ENCODE results near the gene CHRDL2.

CHRDL2 gene

DNA sequence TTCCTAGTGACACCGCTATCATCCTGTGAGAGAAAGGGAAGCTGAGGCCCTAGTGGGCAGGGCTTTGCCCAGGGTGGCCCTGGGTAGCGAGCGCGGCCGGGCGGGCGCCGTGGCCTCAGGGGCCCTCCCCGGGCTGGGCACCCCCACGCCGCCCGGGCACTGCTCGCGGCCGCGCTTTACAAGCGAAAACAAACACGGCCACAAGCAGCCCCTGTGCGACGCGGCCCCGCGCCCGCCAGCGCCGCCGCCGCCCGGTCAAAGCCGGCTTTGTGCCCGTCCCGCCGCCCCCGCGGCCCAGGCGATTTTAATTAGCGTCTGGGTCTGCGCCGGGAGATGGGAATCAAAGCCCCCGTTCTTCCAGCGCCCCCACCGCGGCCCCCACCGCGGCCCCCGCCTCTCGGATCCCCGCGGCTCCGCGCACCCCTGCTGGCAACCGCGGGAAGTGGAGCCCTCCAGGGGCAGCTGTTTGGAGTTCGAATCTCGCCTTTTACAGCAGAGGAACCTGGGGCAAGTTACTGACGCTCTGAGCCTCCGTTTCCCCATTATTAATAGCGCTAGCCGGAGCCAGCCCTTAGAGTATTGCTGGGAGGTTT lies 47.9 kb downstream of the CHRDL2 start:
- DNase-seq: no peak

DNA sequence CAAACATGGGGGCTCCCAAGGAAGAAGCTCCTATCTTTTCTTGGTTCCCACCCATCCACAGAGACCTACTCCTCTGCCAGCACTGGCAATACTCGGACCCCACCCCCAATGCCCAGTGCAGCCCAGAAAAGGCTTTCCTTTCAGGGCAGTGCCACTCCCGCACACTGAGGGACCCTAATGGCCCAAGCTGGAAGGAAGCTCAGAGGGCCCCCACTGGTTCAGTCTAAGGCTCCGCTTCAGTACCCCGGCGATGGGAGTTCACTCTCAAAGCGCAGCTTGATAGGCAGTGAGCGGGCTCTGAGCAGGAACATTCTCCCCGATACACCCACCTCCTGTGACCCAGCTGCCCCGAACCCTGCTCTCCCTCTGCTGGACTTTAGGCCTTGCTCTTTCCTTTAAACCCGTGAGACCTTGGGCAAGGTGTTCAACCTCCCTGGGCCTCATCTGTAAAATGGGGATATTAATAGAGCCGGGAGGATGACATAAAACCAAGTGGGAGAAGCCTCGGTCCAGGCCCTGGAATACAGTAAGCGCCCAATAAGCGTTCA lies 48.4 kb downstream of the CHRDL2 start:
- DNase-seq: no peak

DNA sequence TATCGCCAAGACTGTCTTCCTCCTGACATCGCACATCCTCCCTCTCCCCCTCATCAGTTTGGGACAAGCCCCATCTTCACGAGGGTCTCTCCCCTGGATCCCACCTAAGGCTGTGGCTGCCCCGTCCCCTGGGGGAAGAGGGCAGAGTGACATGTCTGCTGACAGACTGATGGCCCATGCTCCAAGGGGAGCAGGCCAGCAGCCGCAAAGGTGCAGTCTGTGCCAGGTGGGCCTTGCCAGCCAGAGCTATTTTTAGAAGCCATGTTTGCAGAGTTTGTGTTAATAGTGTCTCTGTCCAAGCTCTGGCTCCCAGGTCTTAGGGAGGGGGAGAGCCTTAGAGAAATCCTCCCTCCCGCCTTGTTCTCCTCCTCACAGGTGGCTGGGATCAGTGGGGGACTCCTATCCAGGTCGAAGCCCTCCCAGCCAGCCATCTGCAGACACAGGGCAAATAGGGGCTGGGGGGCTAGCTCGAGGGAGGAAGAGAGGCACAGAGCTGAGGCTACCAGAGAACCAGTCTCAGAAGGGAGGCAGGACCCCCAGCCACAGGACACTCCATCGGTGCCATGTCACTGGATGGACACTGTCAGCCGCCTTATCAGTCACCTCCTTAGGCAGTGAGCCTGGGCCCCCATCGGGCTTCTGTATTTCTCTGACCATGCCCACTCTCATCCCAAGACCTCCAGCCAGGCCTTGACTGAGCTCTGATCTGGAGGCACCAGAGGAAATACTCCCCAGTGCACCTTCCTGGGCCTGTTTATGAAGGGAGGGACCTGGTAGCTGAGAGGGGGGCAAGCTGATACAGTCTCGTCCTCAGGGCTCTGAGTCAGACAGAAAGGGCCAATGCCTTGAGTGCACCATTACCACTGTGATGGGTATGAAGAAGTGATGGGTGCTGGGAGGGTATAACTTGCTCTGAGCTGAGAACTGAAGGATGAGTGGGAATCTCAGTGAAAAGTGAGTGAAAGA lies 49.3 kb downstream of the CHRDL2 start:
- no peak for DNase-seq

DNA sequence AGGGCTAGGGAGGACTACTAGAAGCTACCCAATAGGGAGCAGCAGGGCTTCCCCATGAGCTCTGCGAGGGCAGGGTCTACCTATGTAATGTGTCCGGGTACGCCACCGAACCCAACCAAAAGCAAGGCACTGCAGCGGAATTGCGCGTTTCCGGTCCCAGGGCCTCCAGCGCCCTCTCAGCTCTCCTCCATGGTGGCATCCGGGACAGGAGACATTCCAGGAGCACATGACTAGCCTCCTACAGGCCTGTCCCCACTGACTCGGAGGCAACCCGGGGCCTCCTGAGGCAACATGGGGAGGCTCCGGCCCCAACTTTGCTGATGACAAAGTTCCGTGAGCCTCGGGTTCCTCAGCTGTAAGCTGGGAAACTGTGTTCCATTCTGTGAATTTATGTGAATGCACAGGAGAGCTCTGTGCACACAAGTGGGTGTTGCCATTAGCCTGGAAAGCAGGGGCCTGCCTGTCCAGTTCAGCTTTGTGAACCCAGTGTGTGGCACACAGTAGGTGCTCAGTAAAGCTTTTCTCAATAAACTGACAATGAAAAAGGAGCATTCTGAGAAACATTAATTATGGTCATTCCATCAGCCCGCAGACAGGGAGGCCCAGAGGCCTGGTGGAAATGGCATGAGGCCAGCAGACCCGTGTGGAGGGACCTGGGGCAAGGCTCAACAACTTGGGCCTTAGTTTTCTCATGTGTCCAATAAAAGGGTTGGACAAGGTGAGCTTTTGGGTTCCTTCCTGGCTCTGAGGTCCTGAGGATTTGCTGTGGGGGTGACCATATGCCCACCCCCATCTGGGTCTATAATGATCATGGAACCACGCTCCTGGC lies 50.3 kb downstream of the CHRDL2 start:
- no peak for DNase-seq

DNA sequence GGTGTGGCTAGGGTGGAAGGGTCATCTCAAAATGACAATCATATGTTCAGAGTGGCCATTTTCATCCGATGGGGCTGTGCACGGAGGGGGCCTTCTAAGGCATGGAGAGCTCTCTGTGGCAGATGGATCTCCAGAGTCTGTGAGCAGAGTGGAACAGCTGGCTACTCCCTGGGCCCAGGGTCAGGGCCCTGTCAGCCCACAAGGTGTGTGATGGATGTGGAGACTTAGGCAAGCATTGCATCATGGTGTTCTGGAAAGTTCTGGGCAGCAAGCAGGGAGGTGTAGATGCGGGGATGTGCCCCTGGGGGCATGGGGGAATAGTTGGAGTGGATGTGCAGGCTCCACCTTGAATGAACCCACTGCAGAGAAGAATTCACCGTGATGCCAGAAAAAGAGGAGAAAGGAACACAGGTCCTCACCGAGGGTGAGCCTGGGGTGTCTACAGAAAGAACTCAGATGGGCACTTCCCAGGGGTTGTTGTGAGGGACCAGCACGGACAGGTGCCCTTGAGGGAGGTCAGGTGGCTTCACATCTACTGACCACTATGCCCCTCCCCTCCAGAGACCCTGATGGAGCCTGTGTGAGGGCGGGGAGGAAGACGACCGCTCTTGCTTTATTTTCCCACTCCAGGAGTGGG lies 51.1 kb downstream of the CHRDL2 start:
- no peak for DNase-seq

DNA sequence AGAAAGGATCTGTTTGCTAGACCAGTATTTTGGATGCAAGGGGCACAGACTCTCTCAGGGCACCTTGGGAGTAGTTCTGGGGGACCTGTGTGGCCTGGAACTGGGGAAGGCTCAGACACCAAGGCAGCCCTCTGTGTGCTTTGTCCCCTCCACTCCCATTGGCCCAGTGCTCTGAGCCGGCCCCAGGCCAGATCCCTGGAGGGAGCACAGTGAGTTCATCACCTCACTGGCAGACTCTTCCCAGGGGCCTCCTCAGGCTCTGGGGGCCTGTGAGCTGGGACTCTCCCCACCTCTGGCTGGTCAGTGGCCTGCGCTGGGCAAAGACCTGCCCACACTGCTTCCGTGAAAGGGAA lies 51.7 kb downstream of the CHRDL2 start:
- DNase-seq: no peak

DNA sequence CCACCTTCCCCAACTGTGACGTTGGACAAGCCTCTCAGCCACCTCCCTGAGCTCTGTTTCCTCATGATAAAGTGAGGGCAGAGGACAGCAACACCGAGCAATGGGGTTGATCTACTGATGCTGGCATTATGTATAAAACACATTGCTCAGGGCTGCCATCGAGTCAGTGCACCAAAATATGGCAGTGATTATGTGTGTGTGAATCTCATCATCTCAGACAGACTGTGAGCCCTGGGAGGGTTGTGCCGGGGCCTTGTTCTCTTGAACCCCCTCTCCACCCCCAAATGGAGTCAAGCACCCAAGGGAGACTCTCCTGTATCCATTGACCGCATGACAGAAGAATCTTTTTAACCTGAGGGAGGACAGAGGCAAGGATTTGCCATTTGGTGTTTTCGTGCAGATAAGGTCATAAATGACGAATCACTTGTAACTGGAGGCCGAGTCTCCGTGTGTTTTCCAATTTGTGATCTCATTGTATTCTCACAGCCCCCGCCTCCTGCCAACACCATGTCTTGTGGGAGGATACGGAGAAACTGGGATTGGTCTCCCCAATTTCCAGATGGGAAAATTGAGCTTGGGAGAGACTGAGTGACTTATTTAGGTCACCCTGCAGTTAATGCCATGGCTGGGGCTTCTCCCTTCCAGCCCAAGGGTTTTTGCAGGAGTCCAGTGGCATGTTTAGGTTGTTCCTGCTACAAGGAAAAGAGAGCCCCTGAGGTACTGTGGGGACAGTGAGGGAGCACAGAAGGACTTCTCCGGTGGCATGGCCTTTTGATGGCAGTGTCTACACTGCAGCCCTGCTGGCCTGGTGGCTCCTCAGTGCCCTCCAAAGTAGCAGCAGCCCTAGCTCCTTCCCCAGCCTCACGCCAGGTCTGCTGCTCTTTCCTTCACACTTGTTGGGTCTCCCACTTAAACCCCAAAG lies 52.4 kb downstream of the CHRDL2 start:
- no peak for DNase-seq

DNA sequence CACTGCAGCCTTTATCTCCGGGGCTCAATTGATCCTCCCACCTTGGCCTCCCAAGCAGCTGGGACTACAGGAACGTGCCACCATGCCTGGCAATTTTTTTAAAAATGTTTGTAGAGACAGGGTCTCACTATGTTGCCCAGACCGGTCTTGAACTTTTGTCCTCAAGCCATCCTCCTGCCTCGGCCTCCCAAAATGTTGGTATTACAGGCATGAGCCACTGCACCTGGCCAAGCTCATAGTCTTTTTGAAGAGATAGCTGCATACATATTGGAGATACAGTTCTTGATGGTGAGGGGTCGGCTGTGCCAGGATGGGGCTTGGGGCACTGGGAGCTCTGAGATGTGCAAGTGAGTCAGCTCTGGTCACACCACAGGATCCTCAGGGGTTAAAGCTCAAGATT lies 53.2 kb downstream of the CHRDL2 start:
- DNase-seq: no peak

DNA sequence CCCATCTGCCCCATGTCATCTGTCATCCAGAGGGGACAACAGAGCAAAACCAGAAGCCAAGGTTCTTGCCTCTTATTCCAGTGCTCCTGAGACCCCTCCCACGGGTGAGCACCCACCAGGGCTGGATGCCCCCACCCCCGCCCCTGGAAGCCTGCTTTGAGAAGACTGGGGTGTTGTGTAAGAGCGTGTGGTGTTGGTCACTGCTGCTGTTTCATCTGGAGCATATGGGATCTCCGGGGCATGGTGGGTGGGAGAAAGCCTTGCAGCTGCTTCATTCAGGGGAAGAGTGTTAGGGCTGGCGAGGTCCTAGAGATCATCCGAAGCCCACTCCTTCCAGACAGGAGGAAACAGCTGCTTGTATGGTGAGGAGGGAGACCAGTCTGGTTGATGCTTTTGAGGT lies 54.1 kb downstream of the CHRDL2 start:
- DNase-seq: no peak

DNA sequence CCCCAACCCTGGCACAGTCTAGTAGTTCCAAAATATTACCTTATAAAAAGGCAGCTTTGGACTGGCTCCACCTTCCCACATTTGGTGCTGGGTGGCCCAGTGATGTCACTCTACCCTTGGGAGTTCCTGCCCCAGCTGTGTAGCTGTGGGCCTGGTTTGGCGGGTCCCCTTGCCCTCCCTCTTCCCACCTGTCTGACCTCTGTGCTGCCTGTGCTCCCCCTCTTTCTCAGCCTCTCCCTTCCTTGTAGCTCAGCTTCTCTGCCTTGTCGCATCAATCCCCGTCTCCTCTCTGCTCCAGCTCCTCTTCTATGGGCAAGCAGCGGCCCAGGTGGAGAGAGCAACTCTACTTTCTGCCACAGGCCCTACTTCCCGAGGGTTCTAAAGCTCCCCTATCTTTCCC lies 54.6 kb downstream of the CHRDL2 start:
- DNase-seq: no peak

DNA sequence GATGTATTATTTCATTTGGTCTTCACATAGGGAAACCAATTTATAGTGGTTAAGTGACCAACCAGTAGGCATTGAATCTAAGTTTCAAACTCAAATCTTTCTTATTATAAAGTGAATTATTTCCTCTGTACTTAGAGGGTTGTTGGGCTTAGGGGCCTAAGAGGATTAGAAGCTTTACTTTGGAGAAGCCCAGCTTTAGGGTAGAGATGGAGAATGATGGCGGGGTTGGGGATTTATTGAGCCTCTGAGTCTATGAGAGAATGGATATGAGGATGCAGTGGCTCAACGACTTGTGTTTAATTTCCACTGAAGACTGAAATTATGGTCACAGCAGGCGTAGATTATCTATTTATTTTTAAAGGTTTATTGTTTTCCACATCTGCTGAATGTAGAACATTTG lies 55.5 kb downstream of the CHRDL2 start:
- no peak for DNase-seq

DNA sequence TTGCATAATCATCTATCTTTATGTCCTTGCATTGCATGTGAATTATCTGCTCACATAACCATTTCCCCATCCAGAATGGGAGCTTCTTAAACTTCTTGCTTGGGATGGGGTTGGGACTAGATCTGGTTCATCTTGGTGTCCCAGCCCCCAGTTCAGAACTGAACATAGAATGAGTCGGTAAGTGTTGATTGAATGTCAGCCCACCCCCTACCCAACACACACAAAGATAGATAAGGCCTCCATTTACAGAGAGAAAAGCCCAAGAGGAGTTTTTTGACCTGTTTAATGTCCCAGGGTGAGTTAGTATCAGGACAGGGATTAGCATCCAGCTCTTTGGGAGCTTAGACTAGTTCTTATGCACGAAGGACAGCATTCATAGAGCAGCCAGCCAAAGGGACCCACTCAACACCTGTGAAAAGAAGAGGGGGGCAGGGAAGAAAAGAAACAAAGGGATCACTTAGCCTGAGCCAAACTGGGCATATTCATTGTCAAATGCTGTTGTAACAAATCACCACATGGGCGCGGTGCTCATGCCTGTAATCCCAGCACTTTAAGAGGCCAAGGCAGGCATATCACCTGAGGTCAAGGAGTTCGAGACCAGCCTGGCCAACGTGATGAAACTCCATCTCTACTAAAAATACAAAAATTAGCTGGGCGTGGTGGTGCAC lies 57.4 kb downstream of the CHRDL2 start:
- no peak for DNase-seq

DNA sequence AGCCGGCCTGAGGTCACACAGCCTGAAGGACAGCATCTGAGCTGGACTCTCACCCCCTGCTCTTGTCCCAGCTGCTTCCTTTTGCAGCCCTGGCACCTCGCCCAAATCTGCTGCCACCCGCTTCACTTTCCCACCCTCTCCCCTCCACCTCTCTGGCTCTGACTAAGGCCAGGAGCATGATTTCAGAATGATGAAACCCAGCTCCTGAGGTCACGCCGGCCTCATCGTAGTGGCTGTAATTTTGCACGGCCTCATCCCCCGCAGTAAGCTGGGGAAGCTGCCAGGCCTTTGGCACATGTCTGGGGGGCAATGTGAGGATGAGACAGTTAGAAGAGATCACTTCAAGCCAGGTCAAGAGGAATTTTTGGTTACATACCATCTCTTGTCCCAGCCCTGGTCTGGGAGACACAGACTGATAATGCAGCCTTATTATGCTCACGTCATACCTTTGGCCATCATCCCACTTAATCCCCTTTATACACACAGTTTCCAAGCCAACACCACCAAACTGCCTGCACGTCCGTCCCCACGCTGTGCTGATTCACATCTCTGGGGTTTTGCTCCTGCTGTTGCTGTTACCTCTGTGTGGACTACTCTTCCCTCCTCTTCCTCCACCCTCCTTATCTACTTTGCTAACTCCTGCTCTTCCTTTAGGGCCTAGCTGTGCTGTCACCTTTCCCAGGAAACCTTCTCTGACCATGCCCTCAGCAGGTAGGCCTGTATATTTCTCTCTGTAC lies 58.1 kb downstream of the CHRDL2 start:
- DNase-seq: no peak

DNA sequence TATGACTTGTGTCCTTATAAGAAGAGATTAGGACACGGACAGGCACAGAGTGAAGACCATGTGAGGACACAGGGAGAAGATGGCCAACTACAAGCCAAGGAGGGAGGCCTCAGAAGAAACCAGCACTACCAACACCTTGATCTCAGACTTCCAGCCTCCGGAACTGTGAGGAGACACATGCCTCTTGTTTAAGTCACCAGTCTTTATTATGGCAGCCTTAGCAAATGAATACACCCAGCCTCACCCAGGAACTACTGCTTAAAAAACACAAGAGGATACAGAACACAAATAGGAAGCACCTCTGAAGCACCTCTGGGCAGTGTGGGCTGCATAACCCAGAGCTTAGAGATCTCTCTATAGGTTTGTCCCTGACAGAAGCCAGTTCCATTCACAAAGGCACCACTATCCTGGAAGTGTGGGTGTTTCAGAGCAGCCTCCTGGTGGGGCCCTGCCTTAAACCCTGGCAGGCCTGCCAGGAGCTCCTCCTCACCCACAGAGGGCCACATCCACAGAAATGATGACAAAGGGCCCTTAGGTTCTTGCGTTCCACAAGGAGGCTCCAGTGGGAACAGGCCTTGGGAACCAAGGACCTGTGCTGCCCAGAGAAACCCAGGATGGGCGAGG lies 58.8 kb downstream of the CHRDL2 start:
- DNase-seq: no peak

DNA sequence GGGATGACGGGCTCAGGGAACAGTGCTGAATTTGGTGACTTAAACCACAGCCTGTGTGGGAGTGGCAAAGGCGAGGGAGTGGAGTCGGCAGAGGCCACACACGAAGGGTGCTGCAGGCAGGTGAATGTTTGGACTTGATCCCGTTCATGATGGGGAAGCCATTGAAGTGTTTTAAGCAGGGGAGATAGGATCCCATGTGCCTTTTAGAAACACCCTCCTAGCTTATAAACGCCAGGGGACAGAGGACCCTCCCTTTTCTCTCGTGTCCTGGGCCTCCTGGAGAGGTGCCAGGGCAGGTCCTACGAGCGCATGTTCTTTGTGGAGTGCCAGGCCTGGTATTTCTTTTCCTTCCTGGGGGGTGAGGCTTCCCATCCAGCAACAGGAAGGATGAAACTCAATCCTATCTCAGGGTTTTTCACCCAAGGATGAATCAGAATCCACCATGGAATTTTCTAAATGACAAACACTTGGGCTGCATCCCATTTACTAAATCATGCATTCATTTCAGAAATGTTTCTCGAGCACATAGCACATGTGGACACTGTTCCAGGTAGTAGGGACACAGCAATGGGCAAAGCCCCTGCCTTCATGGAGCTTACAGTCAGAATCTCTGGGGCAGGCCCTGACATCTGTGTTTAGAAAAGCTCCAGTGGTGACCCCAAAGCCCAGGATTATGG lies 59.6 kb downstream of the CHRDL2 start:
- DNase-seq: no peak

DNA sequence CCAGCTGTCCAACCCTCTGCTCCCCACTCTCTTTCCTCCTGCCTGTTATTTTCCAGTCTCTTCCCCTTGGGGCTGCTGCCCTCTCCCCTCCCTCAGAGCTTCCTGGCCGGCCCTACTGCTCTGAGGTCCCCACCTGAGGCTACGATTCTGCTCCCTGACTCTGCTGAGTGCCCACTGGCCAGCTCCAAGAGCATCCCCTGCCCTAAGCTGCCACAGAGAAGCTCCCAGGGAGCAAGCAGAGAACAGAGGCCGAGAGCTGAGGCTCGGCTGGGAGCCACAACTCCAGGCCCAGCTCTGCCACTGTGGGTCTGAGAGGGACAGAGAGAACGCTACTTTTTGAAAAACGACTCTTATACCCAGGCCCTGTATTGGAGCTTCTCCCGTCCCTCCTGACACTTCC lies 61.1 kb downstream of the CHRDL2 start:
- no peak for DNase-seq

DNA sequence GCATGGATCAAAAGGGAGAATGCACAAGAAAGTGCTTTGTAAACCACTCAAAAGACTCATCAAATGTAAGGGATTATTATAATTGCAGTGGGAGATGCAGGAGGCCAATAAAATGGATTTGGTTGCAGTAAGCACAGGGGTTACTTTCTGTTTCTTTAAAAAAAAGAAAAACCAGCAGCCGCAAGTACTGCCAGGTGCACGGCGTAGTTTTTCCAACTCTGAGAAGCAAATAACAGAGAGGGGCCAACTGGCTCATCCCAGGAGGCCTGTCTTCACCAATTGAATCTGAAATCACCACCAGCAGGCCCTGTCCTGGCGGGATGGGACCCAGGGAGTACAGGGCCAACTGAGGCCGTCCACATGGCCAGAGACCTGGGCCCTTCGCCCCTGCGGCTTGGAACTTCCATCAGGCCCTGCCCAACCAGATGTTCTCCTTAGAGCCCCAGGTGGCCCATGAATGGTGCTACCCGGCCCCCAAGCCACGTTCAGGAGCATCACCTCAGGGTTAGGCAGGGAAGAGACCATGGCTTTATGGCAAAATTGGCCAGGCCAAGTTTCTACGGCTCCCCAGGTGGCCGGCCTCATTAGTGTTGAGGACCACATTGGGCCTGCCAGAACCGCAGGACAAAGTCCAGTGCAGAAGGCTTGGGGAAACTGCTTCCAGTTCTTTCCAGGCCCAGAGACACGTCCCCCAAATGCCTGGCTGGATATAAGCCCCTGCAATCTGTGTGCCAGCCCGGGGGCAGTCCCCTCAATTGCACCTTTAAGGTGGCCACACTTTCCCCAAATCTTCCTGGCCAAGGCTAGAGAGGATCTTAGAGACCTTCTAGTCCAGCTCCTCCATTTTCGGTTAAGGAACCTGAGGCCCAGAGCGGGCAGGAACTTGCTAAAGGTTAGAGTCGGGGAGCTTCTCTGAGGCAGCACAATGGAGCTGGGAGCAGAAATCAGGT lies 61.7 kb downstream of the CHRDL2 start:
- DNase-seq: no peak

DNA sequence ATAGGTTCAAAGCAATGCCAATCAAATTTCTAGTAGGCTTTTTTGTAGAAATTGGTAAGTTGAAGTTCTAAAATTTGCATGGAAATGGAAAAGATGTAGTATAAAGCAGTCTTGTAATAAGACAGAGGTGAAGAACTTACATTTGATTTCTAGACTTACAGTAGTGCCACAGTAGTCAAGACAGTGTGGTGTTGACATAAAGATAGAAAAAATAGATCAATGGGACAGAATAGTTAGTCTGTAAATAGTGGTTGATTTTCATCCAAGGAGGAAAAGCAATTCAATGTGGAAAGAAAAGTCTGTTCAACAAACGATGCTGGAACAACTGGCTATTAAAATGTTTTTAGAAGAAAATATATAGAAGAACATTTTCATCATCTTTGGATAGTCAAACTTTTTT lies 67.9 kb downstream of the CHRDL2 start:
- no peak for DNase-seq
